ENCODE data around the gene GFAP.

The GFAP gene

DNA sequence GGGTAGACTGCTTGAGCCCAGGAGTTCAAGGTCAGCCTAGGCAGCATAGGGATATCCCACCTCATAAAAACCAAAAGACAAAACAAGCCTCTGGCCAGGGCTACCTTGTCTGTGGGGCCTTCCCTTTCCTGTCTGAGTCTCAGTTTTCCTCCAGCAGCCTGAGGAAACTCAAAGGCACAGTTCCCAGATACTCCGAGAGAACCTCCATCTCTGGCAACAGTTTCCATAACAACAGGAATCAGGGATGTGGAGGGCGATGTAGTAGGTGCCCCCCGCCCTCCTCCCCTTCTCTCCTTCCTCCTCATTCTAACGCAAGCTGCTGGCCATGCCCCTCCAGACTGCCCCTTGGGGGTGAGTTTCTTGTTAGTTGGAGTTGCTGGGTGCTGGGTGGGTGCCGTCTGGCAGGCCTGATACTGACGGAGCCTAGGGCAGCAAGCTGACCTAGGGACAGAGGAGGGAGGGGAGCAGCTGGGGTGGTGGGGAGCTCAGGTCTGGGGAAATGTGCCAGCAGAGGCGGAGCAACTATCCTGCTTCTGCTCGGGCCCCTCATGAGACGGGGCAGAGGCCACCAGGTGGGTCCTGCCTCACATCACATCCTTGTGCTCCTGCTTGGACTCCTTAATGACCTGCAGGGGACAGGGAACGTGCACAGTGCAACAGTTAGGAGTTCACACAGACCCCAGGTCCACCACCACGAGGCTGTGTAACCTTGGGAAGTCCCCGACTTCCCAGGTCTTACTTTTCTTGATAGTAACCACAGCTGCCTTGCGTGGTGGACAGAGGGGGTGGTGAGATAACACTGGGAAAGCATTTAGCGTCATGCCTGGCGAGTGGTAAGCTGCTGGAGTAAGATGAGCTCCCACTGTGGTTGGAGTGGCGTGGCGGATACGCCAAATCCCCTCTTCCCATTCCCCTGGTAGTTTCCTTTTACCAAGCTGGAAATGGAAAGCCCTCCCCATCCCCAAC lies 8.3 kb downstream of the GFAP start:
- no peak overlapping the region for H3K27ac ChIP-seq (ENCODE audit: insufficient read depth, low read depth, low read length, poor library complexity, severe bottlenecking)
- H3K36me3 ChIP-seq (ENCODE audit: control insufficient read depth, insufficient read depth, low read length), result no peaks in the 10 kb centered on the region
- peaks cover 14% of the 10 kb centered on the region for H3K27me3 ChIP-seq (ENCODE audit: control insufficient read depth, insufficient read depth, low read length, poor library complexity, severe bottlenecking)
- no peaks in the 10 kb centered on the region for H3K9me3 ChIP-seq (ENCODE audit: control insufficient read depth, low read length)
- H3K4me3 ChIP-seq (ENCODE audit: insufficient read depth, low read depth, low read length), result no peak overlapping the region
- WGBS, 2 experiments, result 84 to 91% methylated on average over 18 of the region's 18 CpGs
- no peaks in the 10 kb centered on the region for H3K4me1 ChIP-seq (ENCODE audit: control insufficient read depth, insufficient read depth, low read length)

GRCh38 chr17:44906010-44906646 lies 9.2 kb downstream of the GFAP start:
- Histone ChIP-seq H3K27me3 (ENCODE audit: control insufficient read depth, insufficient read depth, low read length, poor library complexity, severe bottlenecking) (peaks cover 5% of the 10 kb centered on the region), H3K27ac (ENCODE audit: insufficient read depth, low read depth, low read length, poor library complexity, severe bottlenecking) (no peak overlapping the region), H3K4me1 (ENCODE audit: control insufficient read depth, insufficient read depth, low read length) (no peaks in the 10 kb centered on the region), H3K36me3 (ENCODE audit: control insufficient read depth, insufficient read depth, low read length) (no peaks in the 10 kb centered on the region), H3K9me3 (ENCODE audit: control insufficient read depth, low read length) (no peaks in the 10 kb centered on the region), H3K4me3 (ENCODE audit: insufficient read depth, low read depth, low read length) (no peak overlapping the region)
- 75% methylated on average over 10 of the region's 10 CpGs for whole genome bisulfite sequencing, 2 experiments

- peaks cover 2% of the 10 kb centered on the region for H3K4me1 ChIP-seq (ENCODE audit: control insufficient read depth, insufficient read depth, low read length)
- no peaks in the 10 kb centered on the region for H3K36me3 ChIP-seq (ENCODE audit: control insufficient read depth, insufficient read depth, low read length)
- H3K9me3 ChIP-seq (ENCODE audit: control insufficient read depth, low read length), result no peaks in the 10 kb centered on the region
- no peak overlapping the region for H3K4me3 ChIP-seq (ENCODE audit: insufficient read depth, low read depth, low read length)
- H3K27me3 ChIP-seq (ENCODE audit: control insufficient read depth, insufficient read depth, low read length, poor library complexity, severe bottlenecking), result no peaks in the 10 kb centered on the region
- 86 to 87% methylated on average over 9 of the region's 9 CpGs for WGBS, 2 experiments
- H3K27ac ChIP-seq (ENCODE audit: insufficient read depth, low read depth, low read length, poor library complexity, severe bottlenecking), result no peak overlapping the region
Measured at GRCh38 chr17:44905006-44906000, 10.0 kb downstream of the GFAP start.

DNA sequence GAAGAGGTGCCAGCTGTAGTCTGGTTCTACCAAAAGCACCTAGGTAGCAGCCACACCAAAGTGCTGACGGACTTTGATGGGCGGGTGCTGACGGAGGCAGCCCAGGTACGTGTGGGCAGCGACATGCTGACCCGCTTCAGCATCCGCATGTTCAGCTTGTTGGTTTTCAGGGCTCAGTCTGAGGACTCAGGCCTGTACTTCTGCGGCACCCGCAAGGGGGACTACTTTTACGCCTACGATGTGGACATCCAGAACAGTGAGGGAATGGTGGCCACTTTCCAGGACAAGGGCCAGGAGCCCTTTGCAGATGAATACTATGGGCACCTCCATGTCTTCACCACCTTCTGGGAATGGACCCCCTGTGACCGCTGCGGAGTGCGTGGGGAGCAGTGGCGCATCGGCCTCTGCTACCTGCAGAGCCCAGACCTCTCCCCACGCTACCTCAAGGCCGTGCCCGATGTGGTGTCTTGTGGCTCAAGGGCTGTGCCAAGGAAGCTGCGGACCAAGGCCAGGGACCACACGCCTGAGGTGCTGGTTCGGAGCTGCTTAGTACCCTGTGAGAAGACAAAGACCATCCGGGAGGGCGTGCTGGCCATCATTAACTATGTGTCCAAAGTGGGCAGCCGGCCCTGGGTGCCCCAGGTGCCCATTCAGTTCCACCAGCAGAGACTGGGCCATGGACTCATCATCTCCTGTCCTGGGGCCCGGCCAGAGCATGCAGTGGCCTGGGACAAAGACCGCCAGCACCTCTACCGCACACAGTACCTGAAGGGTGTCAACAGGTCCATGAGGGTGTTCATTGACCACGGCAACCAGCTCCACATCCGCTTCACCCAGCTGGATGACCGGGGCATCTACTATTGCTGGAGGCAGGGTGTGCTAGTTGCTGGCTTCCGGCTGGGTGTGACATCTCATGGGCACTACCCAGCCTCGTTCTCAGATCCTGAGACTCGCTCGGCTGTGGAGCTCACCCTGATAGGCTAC lies 11.0 kb downstream of the GFAP start:
- Histone ChIP-seq H3K27me3 (ENCODE audit: control insufficient read depth, insufficient read depth, low read length, poor library complexity, severe bottlenecking) (no peaks in the 10 kb centered on the region), H3K9me3 (ENCODE audit: control insufficient read depth, low read length) (no peaks in the 10 kb centered on the region), H3K27ac (ENCODE audit: insufficient read depth, low read depth, low read length, poor library complexity, severe bottlenecking) (no peak overlapping the region), H3K36me3 (ENCODE audit: control insufficient read depth, insufficient read depth, low read length) (no peaks in the 10 kb centered on the region), H3K4me1 (ENCODE audit: control insufficient read depth, insufficient read depth, low read length) (peaks cover 5% of the 10 kb centered on the region), H3K4me3 (ENCODE audit: insufficient read depth, low read depth, low read length) (no peak overlapping the region)
- WGBS, 2 experiments, result 94 to 95% methylated on average over 35 of the region's 35 CpGs

GRCh38 chr17:44903012-44903685 lies 12.2 kb downstream of the GFAP start:
- Histone ChIP-seq H3K4me1 (ENCODE audit: control insufficient read depth, insufficient read depth, low read length) (peaks cover 8% of the 10 kb centered on the region), H3K36me3 (ENCODE audit: control insufficient read depth, insufficient read depth, low read length) (no peaks in the 10 kb centered on the region), H3K27me3 (ENCODE audit: control insufficient read depth, insufficient read depth, low read length, poor library complexity, severe bottlenecking) (no peaks in the 10 kb centered on the region), H3K27ac (ENCODE audit: insufficient read depth, low read depth, low read length, poor library complexity, severe bottlenecking) (no peak overlapping the region), H3K4me3 (ENCODE audit: insufficient read depth, low read depth, low read length) (no peak overlapping the region), H3K9me3 (ENCODE audit: control insufficient read depth, low read length) (no peaks in the 10 kb centered on the region)
- 90 to 92% methylated on average over 8 of the region's 8 CpGs for WGBS, 2 experiments

- Histone ChIP-seq H3K36me3 (ENCODE audit: control insufficient read depth, insufficient read depth, low read length) (no peaks in the 10 kb centered on the region), H3K4me3 (ENCODE audit: insufficient read depth, low read depth, low read length) (no peak overlapping the region), H3K9me3 (ENCODE audit: control insufficient read depth, low read length) (no peaks in the 10 kb centered on the region), H3K4me1 (ENCODE audit: control insufficient read depth, insufficient read depth, low read length) (peaks cover 13% of the 10 kb centered on the region), H3K27me3 (ENCODE audit: control insufficient read depth, insufficient read depth, low read length, poor library complexity, severe bottlenecking) (no peaks in the 10 kb centered on the region), H3K27ac (ENCODE audit: insufficient read depth, low read depth, low read length, poor library complexity, severe bottlenecking) (no peak overlapping the region)
- 91 to 92% methylated on average over 17 of the region's 17 CpGs for WGBS, 2 experiments
Measured at GRCh38 chr17:44902135-44902760, 13.1 kb downstream of the GFAP start.

DNA sequence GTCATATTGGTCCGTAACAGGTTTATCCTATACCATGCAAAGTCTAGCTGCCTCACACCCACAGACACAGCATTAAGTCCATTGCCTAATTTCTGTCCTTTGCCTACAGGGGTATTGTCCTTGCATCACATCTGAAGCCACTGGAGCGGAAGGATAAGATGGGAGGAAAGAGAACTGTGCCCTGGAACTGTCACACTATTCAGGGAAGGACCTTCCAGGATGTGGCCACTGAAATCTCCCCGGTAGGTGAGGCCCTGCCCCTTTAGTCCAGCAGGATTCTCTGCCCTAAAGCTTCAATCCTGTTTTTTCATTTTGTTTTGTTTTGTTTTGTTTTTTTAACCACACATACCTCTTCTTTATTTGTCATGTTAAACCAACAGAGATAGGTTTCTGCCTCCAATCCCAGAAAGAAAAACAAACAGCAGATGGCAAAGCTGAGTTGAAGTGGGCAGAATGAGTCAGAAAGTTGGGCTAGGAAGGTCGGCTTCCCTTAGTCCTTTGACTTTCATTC lies 13.8 kb downstream of the GFAP start:
- H3K27me3 ChIP-seq (ENCODE audit: control insufficient read depth, insufficient read depth, low read length, poor library complexity, severe bottlenecking), result no peaks in the 10 kb centered on the region
- no peak overlapping the region for H3K4me3 ChIP-seq (ENCODE audit: insufficient read depth, low read depth, low read length)
- H3K36me3 ChIP-seq (ENCODE audit: control insufficient read depth, insufficient read depth, low read length), result no peaks in the 10 kb centered on the region
- no peaks in the 10 kb centered on the region for H3K9me3 ChIP-seq (ENCODE audit: control insufficient read depth, low read length)
- WGBS, 2 experiments, result 88 to 92% methylated on average over 4 of the region's 4 CpGs
- peaks cover 13% of the 10 kb centered on the region for H3K4me1 ChIP-seq (ENCODE audit: control insufficient read depth, insufficient read depth, low read length)
- no peak overlapping the region for H3K27ac ChIP-seq (ENCODE audit: insufficient read depth, low read depth, low read length, poor library complexity, severe bottlenecking)

- H3K36me3 ChIP-seq (ENCODE audit: control insufficient read depth, insufficient read depth, low read length), result no peaks in the 10 kb centered on the region
- H3K27me3 ChIP-seq (ENCODE audit: control insufficient read depth, insufficient read depth, low read length, poor library complexity, severe bottlenecking), result no peaks in the 10 kb centered on the region
- 75 to 83% methylated on average over 2 to 3 of the region's 3 CpGs for WGBS, 2 experiments
- H3K4me1 ChIP-seq (ENCODE audit: control insufficient read depth, insufficient read depth, low read length), result peaks cover 13% of the 10 kb centered on the region
- H3K9me3 ChIP-seq (ENCODE audit: control insufficient read depth, low read length), result no peaks in the 10 kb centered on the region
- H3K27ac ChIP-seq (ENCODE audit: insufficient read depth, low read depth, low read length, poor library complexity, severe bottlenecking), result no peak overlapping the region
- H3K4me3 ChIP-seq (ENCODE audit: insufficient read depth, low read depth, low read length), result no peak overlapping the region
Measured at GRCh38 chr17:44900894-44901293, 14.4 kb downstream of the GFAP start.
